Liver (tissue), 9 donors: ENCODE data around the gene LRRFIP2. TPM values are rescaled to one million over a fixed set of nuclear protein-coding genes. Genes with fewer than 3 reads are reported as not detected.

Source experiments
- DNase-seq: peaks from one replicate; pipeline ENCODE4 v3.0.0-alpha.2; 2017; ENCODE audit warnings: low spot score
- H3K27ac ChIP-seq, 2 donors: one replicate each; pipeline ENCODE4 v1.7.0; 2013; ENCODE audit warnings: inconsistent platforms in 2 of 2, low read length in 2 of 2, control low read depth in 1 of 2, low read depth in 1 of 2, mild to moderate bottlenecking in 1 of 2
- H3K27me3 ChIP-seq, 4 donors: one replicate each; pipeline versions ENCODE4 v1.6.1 to v1.7.0; 2013; ENCODE audit warnings: low read length in 3 of 4, inconsistent platforms in 1 of 4, mild to moderate bottlenecking in 1 of 4, moderate library complexity in 1 of 4; ENCODE audit not compliant: control insufficient read depth in 4 of 4, insufficient read depth in 4 of 4
- H3K36me3 ChIP-seq, 4 donors: one replicate each; pipeline versions ENCODE4 v1.6.1 to v1.7.0; 2013; ENCODE audit warnings: low read length in 3 of 4, mild to moderate bottlenecking in 3 of 4, low read depth in 1 of 4, moderate library complexity in 1 of 4; ENCODE audit not compliant: control insufficient read depth in 4 of 4, insufficient read depth in 3 of 4
- H3K4me1 ChIP-seq, 4 donors: one replicate each; pipeline versions ENCODE4 v1.6.1 to v1.7.0; 2013; ENCODE audit warnings: low read length in 3 of 4, mild to moderate bottlenecking in 3 of 4, moderate library complexity in 1 of 4; ENCODE audit not compliant: control insufficient read depth in 4 of 4, insufficient read depth in 4 of 4
- H3K4me3 ChIP-seq, 3 donors: one replicate each; pipeline versions ENCODE4 v1.6.1 to v1.7.0; 2013; ENCODE audit warnings: low read length in 3 of 3, control low read depth in 1 of 3, low read depth in 1 of 3, mild to moderate bottlenecking in 1 of 3
- H3K9ac ChIP-seq, 2 donors: one replicate each; pipeline ENCODE4 v1.7.0; 2013; ENCODE audit warnings: low read length in 2 of 2, mild to moderate bottlenecking in 2 of 2, moderate library complexity in 2 of 2, control low read depth in 1 of 2, low read depth in 1 of 2
- H3K9me3 ChIP-seq, 4 donors: one replicate each; pipeline versions ENCODE4 v1.6.1 to v1.7.0; 2013; ENCODE audit warnings: low read length in 3 of 4; ENCODE audit not compliant: control insufficient read depth in 4 of 4
- EGR1 ChIP-seq, 2 donors: IDR thresholded peaks; 2 replicates each; pipeline ENCODE4 v1.6.1; 2016 to 2018; ENCODE audit warnings: antibody characterized with exemption in 2 of 2, low read depth in 2 of 2
- FOXA1 ChIP-seq: IDR thresholded peaks from 2 replicates; pipeline ENCODE4 v1.6.1; 2016; ENCODE audit warnings: antibody characterized with exemption
- FOXA2 ChIP-seq: IDR thresholded peaks from 2 replicates; pipeline ENCODE4 v1.6.1; 2016; ENCODE audit warnings: antibody characterized with exemption
- GABPA ChIP-seq, 2 donors: IDR thresholded peaks in 1 of 2; conservative IDR thresholded peaks in 1 of 2; 2 replicates each; pipeline ENCODE4 v1.6.1; 2016; ENCODE audit warnings: antibody characterized with exemption in 2 of 2, mild to moderate bottlenecking in 1 of 2, moderate library complexity in 1 of 2
- HNF4A ChIP-seq, 2 donors: conservative IDR thresholded peaks; 2 replicates each; pipeline ENCODE4 v1.6.1; 2016; ENCODE audit warnings: antibody characterized with exemption in 2 of 2, mild to moderate bottlenecking in 2 of 2
- HNF4G ChIP-seq: IDR thresholded peaks from 2 replicates; pipeline ENCODE4 v1.6.1; 2016; ENCODE audit warnings: antibody characterized with exemption
- JUND ChIP-seq, 2 donors: IDR thresholded peaks; 2 replicates each; pipeline ENCODE4 v1.6.1; 2016; ENCODE audit warnings: antibody characterized with exemption in 2 of 2
- RAD21 ChIP-seq, 2 donors: IDR thresholded peaks; 2 replicates each; pipeline ENCODE4 v1.6.1; 2016; ENCODE audit warnings: antibody characterized with exemption in 2 of 2, mild to moderate bottlenecking in 2 of 2
- RXRA ChIP-seq, 2 donors: IDR thresholded peaks; 2 replicates each; pipeline ENCODE4 v1.6.1; 2017 to 2018; ENCODE audit warnings: antibody characterized with exemption in 2 of 2, mild to moderate bottlenecking in 1 of 2
- SP1 ChIP-seq: IDR thresholded peaks from 2 replicates; pipeline ENCODE4 v1.6.1; 2018; ENCODE audit warnings: antibody characterized with exemption, mild to moderate bottlenecking
- TAF1 ChIP-seq: conservative IDR thresholded peaks from 2 replicates; pipeline ENCODE4 v1.6.1; 2016; ENCODE audit warnings: antibody characterized with exemption, mild to moderate bottlenecking
- YY1 ChIP-seq: IDR thresholded peaks from 2 replicates; pipeline ENCODE4 v1.6.1; 2016; ENCODE audit warnings: antibody characterized with exemption, mild to moderate bottlenecking
- WGBS: extraction: QIAGEN DNeasy Blood & Tissue Kit; methylation state at CpG from one replicate; pipeline ENCODE4 v1.1.7; 2013; 5-methylcytosine and 5-hydroxymethylcytosine counted together
- polyA plus RNA-seq, 2 donors: library from polyadenylated mRNA; stranded (reverse) in 1 of 2; unstranded in 1 of 2; fragments of 200-250 nt in 1 of 2; fragments of >200 nt in 1 of 2; fragmentation: Nextera tagmentation in 1 of 2; extraction: Ambion mirVana in 1 of 2; gene quantifications; one replicate each; pipeline versions ENCODE4 v1.2.1 to v1.2.3, GENCODE V29; 2013 to 2015
- total RNA-seq, 2 donors: library from RNA; depleted of rRNA; stranded (reverse); fragments of >200 nt; gene quantifications; one replicate each; pipeline ENCODE4 v1.2.3, GENCODE V29; 2014
- TF ChIP-seq, protein P1 (sequence below): IDR thresholded peaks from 2 replicates; pipeline ENCODE4 v1.6.1; 2016; ENCODE audit warnings: antibody characterized with exemption
- TF ChIP-seq, protein P2 (sequence below): fragments of 150-350 bp; IDR thresholded peaks from 2 replicates; pipeline ENCODE4 v1.5.1; 2017; ENCODE audit warnings: improper control_type of control experiment, low read depth, low read length; ENCODE audit not compliant: missing input control
- TF ChIP-seq, protein P3 (sequence below): IDR thresholded peaks from 2 replicates; pipeline ENCODE4 v1.6.1; 2016; ENCODE audit warnings: antibody characterized with exemption
- TF ChIP-seq, protein P4 (sequence below): IDR thresholded peaks from 2 replicates; pipeline ENCODE4 v1.6.1; 2016; ENCODE audit warnings: antibody characterized with exemption, mild to moderate bottlenecking
- donor health status: healthy.
- donor health status: healthy.
- donor health status: healthy.
- donor health status: healthy.
- donor health status: healthy.

LRRFIP2 gene
- total and polyA plus RNA-seq, 4 donors, result 22.6 to 56.9 (median 39.8) TPM

DNA sequence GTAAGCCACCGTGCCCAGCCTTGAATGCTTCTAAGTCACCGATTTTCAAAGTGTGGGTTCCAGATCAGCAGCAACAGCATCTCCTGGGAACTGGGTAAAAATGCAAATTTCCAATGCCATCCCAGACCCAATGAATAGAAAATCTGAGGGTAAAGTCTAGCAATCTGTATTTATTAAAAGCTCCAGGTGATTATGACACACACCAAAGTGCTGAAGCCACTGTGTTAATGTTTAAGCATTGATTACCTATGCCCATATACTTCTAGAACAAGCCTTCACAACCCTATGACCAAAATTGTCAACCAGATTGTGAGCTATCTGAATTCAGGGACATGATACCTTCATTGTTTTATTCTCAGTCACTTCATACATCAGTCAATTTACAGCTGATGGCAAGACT is 86.5 kb downstream of the LRRFIP2 start:
- no peak overlapping the region for H3K4me3 ChIP-seq
- H3K4me1 ChIP-seq, result peaks cover 3 to 8% (median 6%) of the 10 kb centered on the region in 4 donors
- 88% methylated on average over 2 of the region's 2 CpGs for WGBS
- peaks cover 0 to 19% (median 11%) of the 10 kb centered on the region in 4 donors for H3K36me3 ChIP-seq
- TF ChIP-seq HNF4G (peak; percentile 36), YY1 (peak; percentile 41), JUND (IDR thresholded peaks at IDR 0.05) (no peak), EGR1 (IDR thresholded peaks at IDR 0.05; ENCODE audit: low read depth in 2 of 2) (no peak), RAD21 (IDR thresholded peaks at IDR 0.05) (peak; percentile 18 to 36), RXRA (IDR thresholded peaks at IDR 0.05) (peak; percentile 25 to 29), SP1 (peak; percentile 68), HNF4A (conservative IDR thresholded peaks at IDR 0.05) (peak; percentile 77 to 81)
- TF ChIP-seq, protein P1, sequence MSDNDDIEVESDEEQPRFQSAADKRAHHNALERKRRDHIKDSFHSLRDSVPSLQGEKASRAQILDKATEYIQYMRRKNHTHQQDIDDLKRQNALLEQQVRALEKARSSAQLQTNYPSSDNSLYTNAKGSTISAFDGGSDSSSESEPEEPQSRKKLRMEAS, result peak; percentile 29
- TF ChIP-seq, protein P2, sequence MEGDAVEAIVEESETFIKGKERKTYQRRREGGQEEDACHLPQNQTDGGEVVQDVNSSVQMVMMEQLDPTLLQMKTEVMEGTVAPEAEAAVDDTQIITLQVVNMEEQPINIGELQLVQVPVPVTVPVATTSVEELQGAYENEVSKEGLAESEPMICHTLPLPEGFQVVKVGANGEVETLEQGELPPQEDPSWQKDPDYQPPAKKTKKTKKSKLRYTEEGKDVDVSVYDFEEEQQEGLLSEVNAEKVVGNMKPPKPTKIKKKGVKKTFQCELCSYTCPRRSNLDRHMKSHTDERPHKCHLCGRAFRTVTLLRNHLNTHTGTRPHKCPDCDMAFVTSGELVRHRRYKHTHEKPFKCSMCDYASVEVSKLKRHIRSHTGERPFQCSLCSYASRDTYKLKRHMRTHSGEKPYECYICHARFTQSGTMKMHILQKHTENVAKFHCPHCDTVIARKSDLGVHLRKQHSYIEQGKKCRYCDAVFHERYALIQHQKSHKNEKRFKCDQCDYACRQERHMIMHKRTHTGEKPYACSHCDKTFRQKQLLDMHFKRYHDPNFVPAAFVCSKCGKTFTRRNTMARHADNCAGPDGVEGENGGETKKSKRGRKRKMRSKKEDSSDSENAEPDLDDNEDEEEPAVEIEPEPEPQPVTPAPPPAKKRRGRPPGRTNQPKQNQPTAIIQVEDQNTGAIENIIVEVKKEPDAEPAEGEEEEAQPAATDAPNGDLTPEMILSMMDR, result no peak
- TF ChIP-seq, protein P3, sequence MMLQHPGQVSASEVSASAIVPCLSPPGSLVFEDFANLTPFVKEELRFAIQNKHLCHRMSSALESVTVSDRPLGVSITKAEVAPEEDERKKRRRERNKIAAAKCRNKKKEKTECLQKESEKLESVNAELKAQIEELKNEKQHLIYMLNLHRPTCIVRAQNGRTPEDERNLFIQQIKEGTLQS, result no peak
- H3K9ac ChIP-seq, result no peak overlapping the region
- no peaks in the 10 kb centered on the region for H3K27me3 ChIP-seq
- DNase-seq, result no peak
- peak overlapping the region in 1 of 2 donors; percentile 26 for H3K27ac ChIP-seq
- no peaks in the 10 kb centered on the region for H3K9me3 ChIP-seq

DNA sequence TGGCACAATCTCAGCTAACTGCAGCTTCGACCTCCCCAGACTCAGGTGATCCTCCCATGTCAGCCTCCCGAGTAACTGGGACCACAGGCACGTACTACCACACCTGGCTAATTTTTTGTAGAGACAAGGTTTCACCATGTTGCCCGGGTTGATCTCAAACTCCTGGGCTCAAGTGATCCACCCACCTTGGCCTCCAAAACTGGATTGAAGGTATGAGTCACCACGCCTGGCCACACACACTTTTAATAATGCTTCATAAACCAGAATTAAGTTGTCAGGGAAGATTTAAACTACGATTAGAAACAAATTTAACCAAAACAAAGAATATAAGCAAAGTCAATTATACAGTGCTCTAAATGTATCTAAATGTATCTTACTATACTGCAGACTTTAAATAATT is 87.5 kb downstream of the LRRFIP2 start:
- 97% methylated on average over 6 of the region's 6 CpGs for WGBS
- Histone ChIP-seq H3K9me3 (no peaks in the 10 kb centered on the region), H3K36me3 (peaks cover 0 to 21% (median 9%) of the 10 kb centered on the region in 4 donors), H3K4me3 (no peak overlapping the region), H3K27ac (no peak overlapping the region), H3K27me3 (no peaks in the 10 kb centered on the region), H3K4me1 (peaks cover 5 to 18% (median 11%) of the 10 kb centered on the region in 4 donors), H3K9ac (no peak overlapping the region)
- DNase-seq, result no peak
- TF ChIP-seq JUND (IDR thresholded peaks at IDR 0.05) (no peak), SP1 (no peak), TAF1 (no peak), FOXA1 (no peak), HNF4G (no peak), RAD21 (IDR thresholded peaks at IDR 0.05) (no peak), GABPA (IDR thresholded peaks at IDR 0.05 in 1 of 2, conservative IDR thresholded peaks at IDR 0.05 in 1 of 2) (no peak), YY1 (no peak), RXRA (IDR thresholded peaks at IDR 0.05) (no peak), HNF4A (conservative IDR thresholded peaks at IDR 0.05) (no peak), FOXA2 (no peak)
- TF ChIP-seq, protein P1, result no peak
- TF ChIP-seq, protein P3, result no peak
- TF ChIP-seq, protein P4, sequence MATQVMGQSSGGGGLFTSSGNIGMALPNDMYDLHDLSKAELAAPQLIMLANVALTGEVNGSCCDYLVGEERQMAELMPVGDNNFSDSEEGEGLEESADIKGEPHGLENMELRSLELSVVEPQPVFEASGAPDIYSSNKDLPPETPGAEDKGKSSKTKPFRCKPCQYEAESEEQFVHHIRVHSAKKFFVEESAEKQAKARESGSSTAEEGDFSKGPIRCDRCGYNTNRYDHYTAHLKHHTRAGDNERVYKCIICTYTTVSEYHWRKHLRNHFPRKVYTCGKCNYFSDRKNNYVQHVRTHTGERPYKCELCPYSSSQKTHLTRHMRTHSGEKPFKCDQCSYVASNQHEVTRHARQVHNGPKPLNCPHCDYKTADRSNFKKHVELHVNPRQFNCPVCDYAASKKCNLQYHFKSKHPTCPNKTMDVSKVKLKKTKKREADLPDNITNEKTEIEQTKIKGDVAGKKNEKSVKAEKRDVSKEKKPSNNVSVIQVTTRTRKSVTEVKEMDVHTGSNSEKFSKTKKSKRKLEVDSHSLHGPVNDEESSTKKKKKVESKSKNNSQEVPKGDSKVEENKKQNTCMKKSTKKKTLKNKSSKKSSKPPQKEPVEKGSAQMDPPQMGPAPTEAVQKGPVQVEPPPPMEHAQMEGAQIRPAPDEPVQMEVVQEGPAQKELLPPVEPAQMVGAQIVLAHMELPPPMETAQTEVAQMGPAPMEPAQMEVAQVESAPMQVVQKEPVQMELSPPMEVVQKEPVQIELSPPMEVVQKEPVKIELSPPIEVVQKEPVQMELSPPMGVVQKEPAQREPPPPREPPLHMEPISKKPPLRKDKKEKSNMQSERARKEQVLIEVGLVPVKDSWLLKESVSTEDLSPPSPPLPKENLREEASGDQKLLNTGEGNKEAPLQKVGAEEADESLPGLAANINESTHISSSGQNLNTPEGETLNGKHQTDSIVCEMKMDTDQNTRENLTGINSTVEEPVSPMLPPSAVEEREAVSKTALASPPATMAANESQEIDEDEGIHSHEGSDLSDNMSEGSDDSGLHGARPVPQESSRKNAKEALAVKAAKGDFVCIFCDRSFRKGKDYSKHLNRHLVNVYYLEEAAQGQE, result no peak
- TF ChIP-seq, protein P2, result no peak
